ENCODE measurements around the gene LIPC.

- TF ChIP-seq MAX (IDR thresholded peaks at IDR 0.05) = no peak
- TF ChIP-seq EZH2phosphoT487 (IDR thresholded peaks at IDR 0.05; ENCODE audit: borderline replicate concordance) = no peak
- no peak for TF ChIP-seq CTCF (IDR thresholded peaks at IDR 0.05 in 2 of 3, conservative IDR thresholded peaks at IDR 0.05 in 1 of 3; ENCODE audit: borderline replicate concordance in 1 of 3, insufficient read depth in 1 of 3, low read depth in 2 of 3, low read length in 2 of 3)
- TF ChIP-seq CEBPB (IDR thresholded peaks at IDR 0.05; ENCODE audit: low read depth) = no peak
- no peak for TF ChIP-seq JUND (IDR thresholded peaks at IDR 0.05)
These were observed 30.8 kb downstream of the LIPC start for GRCh38 chr15:58462547-58462946.
